GM18517 (cell line): Measurements from ENCODE around the gene KCNQ2.

Experiments used
- ATAC-seq: cut with Tn5 transposase; IDR thresholded peaks from one replicate; pipeline ENCODE4 v1.9.1; 2021; ENCODE audit warnings: mild to moderate bottlenecking, moderate library complexity; ENCODE audit not compliant: unreplicated experiment

The KCNQ2 gene

DNA sequence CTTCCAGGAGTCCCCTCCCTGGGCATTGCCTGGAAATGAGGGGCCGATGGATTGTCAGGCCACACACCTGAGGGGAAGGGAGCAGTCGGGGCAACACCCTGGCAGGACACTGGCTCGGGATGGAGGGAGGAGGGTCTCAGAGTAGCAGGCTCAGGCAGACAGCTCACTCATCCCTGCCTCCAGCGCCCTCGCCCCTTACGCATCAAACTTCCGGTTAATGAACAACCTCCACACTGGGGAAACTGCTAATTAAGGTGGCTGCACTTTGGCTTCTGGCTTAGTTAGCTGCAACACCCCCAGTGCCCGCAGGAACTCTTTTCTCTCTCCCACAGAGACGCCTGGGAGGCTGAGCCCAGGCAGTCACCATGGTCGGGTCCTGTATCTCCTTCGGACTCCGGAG is 98.0 kb downstream of the KCNQ2 start:
- no peak for ATAC-seq

DNA sequence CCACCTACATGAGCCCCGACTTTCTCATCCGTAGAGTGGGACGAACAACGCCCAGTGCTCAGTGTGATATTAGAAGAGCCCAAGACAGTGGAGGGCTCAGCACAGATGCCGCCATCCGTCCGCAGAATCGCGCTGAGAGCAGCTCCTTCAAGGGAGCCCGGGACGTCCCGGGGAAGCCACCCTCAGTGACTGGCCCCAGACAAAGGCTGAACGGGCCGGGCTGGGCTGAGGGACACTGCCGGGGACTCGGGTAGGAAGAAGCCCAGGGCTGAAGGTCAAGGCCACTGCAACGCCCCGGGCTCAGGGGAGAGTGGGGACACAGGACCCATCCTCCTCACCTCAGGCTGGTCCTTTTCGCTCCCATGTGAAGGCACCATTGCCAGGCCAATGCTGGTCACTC is 98.5 kb downstream of the KCNQ2 start:
- no peak for ATAC-seq

DNA sequence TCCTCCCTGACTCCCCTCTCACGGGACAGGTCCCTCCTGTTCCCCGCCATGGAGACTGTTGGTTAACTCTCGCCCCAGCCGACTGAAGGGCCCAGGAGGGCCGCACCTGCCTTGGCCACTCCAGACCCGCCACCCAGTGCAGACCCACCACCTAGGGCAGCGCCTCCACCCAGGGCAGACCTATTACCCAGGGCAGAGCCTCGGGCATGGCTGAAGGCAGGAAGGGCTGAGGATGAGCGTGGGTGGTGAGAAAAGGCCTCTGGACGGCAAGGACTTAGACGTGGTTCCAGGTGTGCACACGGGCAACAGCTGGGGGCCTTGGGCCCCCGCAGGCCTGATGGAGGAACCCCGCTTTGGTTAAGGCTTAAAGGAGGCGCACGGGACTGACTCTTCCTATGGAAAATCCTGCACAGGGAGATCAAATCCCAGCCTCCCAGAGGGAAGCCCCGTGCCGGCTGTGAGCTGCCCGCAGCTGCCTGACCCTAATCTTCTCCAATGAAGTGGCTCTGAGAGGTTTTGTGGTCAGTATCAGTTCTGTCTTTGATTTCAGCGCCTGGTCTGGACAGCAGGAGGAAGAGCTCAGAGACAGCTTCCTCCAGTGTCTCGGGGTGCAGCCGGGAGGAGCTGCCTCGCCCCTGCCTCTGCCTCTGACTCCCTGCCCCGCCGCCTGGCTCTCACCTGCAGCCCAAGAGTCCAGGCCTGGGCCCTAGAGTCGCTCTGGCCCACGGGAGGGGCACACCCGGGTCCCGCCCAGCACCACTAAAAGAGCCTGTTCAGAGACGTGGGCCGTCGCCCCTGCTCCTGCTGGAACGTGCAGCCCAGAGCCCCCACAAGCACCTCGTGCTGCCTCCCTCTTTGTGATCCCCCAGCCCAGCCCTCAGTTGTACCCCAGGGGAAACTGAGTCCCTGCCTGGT is 99.2 kb downstream of the KCNQ2 start:
- ATAC-seq: no peak

DNA sequence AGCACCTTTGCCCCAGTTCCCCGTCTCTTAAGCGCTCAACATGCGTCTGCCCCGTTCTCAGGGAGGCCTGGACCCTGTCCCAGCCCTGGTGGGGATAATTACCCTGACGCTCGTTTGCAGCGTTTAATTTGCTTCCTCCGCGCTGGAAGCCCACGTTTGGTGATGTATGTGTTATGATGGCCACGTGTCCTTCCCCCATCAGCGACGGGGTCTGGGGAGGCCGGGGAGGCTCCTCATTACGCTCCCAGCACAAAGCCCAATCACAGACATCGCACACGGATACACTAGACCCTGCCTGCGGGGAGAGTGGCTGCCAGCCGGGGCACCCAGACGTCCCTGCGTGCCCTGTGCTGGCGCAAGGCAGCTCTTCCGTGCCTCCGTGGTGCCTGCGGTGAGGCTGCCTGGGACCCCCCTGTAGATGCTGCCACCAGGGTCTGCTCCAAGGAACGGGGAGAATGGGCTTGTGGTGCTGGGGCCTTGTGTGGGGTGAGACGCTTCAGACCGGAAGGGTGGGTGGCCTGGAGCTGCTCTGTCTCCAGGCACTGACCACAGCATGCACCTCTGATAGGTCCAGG is 101.1 kb downstream of the KCNQ2 start:
- no peak for ATAC-seq

DNA sequence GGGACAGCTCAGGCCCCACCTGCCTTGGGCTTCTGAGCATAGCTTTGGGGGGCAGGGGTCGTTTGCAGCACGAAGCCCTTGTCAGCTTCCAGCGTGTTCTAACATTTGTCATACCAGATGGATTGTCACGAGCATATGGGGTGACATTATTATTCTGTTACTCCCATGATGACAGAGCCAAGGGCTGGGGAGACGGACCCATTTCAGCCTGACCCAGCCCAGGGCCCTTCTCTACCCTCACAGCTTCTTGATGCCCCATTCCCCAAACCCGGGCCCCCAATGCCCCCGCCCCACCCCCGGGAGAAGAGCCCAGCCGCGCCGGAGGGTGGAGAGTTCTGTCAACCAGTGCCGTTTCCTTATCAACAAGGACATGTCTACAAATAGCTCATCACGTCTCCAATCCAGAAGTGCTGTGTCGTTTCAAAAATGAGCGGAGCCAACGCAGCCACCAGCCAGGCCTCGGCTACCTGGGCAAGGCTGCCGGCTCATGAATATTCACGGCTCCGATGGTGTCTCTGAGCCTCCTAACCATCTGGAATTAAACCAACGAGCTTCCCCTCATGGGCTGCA is 101.8 kb downstream of the KCNQ2 start:
- no peak for ATAC-seq

DNA sequence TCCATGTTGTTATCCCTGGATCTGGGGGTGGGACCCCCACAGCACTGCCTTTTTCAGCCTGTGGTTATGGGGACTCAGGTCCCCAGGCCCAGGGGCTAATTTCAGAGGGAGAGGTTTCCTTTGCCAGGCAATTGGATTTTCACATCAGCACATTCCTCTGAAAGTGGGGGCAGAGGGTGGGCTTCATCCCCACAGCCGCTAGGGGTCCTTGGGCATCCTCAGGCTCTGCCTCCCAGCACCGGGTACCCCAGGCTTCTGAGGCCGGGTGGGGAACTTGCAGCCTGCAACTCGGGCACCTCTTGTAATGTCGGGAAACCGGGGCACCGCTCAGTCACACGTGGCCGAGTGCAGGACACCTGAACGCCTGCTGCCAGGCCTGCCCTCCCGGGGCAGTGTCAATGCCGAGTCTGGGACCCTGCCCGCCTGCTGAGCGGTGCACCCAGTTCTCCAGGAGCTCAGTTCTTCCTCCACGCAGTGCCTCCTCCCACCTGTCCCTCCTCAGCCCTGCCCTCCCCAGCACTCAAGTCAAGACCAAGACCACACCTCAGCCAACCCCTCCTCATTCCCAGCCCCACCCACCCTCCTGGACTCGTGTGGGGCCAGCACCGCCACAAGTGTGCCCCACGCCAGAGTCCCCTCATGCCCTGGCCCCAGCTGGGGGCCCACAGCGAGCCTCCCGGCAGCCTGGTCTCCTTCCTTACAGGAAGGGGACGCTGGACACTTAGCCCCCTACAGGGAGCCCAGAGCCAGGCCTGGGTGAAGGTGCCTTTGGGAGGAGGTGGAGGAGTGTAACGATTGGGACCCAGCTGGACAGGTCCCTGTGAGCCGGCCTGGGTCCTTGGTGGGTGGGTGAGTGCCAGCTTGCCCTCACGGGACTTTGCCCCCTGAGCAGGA is 102.5 kb downstream of the KCNQ2 start:
- no peak for ATAC-seq

DNA sequence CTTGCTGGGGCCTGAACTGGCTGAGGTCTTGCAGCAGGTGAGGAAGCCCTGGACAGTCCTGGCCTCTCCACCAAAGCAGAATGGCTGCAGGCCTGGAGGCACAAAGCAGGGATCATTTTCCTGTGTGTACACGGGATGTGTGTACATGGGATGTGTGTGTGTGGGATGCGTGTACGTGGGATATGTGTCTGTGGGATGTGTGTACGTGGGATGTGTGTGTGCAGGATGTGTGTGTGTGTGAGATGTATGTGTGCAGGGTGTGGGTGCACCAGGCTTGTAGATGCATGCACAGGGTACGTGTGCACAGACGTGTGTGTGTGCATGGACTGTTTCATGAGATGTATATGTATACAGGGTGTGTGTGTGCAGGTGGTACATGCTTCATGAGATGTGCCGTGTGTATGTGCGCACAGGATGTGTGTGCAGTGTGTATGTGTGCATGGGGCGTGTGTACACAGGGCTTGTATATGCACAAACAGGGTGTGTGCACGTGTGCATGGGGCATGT is 103.4 kb downstream of the KCNQ2 start:
- no peak for ATAC-seq

DNA sequence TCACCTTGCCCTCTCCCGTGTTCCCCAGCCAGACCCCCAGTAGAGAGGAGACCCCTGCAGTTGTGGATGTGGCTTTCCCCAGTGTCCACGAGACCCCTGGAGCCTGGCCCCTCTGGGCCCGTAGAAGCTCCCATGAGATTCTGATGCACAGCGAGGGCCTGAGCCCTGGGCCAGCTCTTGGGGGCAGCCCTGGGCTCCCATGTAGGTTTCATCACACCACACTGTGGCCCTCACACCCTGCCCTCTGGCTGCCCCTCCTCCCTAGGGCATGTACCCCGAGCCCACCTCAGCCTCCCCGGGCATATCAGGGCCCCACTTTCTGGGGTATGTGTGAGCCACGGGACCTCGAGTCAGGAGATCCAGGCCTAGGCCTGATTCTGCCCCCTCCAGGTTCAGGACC is 104.3 kb downstream of the KCNQ2 start:
- ATAC-seq: no peak

DNA sequence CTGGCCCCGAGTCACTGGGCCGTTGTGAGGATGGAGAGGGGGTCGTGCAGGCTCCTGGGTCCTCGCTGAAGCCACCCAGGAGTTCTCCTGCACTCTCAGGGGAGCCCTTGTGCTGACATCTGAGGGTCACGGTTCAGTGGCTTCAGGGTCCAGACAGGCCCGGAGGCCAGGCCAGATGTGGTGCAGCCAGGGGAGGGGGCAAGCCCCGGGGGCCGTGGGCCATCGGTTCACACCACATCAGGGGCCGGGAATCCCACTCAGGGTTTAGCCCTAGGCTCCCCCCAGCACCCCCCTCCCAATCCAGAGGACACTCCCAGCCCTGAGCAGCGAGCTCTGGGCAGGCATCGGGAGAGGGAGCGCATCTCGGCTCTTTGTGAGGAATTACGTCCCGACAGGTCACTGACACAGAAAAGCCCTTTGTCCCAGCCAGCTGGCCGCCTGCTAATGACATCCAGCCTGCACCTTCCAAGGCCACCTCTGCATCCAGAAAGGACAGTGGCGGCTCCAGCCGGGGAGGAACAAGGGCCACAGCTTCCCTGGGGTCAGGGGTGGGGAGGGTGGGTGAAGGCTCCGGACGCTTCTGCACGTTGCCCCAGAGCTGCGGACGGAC is 104.9 kb downstream of the KCNQ2 start:
- ATAC-seq: no peak

DNA sequence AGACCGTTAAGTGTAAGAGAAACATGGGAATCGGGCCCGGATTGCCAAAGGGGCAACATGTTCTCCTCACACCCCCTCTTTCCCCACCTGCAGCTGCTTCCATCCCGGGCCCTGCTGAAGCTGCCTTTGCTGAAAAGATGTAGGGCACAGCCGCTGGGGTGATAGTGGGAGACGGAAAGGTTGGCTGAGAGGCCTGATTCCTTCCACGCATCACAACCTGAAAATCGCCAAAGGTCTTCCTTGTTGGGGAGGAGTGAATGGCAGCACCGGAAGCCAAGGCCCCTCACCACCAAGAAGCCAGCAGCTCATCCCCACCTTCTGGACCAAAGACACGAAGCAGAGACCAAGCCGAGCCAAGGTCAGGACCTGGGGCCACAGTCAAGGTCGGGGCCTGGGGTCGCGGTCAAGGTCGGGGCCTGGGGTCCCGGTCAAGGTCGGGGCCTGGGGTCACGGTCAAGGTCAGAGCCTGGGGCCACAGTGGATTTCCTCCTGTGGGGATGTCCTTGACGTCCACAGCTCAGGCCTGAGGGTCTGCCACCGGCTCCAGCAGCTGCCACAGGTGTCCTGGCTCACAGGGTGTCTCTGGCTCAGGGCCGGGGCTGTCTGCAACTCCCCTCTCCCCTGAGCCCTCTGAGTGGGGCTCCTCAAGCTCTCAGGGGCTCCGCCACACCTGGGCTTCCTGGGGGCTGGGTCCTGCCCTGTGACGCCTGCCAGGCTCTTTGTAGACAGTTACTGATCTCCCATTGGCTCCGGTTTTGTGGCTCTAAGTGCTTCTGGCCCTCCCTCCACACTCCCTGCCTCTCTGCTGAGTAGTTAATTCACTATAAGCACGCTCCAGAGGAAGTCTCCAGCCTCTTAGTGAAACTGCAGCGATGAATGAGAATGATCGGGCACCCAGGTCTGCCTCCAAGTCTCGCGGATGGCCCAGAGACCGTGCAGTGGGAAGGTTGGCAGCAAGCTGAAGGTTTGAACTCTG is 105.8 kb downstream of the KCNQ2 start:
- no peak for ATAC-seq

DNA sequence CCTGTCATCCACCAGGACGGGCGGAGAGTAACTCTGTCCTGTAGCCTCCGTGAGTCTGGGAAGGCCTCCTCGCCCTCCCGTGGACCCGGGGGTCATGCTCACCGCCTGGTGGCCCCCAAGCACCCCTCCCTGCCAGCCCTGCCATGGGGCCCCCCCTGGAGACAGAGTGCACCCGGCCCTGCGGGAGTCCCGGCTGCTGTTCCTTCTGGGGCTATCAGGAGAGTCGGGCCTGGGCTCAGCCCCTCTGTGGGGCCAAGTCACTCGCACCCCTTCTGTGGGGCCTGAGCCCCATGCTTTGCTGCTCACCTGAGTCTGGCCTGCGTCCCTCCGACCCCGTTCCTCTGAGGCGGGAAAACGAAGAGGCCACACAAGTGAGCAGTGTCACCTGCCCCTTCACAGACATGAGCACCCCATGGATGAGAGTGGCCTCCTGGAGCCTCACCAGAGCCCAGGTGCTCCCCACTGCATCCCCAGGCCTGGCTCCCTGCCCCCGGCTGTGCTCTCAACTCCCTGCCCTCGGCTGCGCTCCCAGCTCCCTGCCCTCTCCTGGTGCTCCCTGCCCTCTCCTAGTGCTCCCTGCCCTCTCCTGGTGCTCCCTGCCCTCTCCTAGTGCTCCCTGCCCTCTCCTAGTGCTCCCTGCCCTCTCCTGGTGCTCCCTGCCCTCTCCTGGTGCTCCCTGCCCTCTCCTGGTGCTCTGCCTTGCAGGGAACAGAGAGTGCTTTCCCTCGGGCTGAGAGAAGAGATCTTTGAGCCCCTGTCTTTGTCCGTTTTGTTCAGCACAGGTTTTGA is 106.7 kb downstream of the KCNQ2 start:
- no peak for ATAC-seq

DNA sequence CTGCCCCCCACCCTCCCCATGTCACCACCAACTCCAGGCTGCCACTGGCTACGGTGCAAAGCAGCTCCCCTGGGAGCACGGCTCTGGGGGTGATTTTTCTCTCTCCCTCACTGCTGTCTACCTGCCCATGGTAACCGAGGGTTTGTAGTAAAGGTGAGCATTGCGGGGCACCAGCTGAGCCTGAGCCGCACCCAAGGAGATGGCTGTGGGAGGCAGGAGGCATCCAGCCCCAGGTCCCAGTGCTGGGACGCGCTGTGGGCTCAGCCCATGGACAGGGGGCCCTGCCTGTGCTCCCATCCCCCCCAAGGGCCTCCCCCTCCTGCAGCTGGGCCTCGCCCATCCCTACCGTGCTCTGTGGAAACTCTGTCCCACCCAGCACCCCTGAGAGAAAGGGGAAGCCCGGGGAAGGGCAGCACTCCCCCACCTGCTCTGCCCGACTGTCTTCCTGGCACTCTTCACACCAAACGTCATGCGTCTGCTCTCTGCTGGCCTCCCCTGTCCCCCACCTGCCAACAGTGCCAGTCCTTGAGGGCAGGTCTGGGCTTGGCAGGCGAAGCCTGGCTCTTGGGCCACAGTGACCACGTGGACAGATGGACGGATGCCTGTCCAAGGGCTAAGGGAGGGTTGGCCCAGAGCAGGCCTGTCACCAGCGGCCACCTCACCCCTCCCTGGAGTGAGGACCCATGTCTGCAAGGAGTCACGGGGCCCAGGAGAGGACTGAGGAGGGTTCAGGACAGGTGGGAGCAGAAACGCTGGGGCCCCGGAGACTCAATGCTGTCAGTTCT is 107.5 kb downstream of the KCNQ2 start:
- no peak for ATAC-seq

DNA sequence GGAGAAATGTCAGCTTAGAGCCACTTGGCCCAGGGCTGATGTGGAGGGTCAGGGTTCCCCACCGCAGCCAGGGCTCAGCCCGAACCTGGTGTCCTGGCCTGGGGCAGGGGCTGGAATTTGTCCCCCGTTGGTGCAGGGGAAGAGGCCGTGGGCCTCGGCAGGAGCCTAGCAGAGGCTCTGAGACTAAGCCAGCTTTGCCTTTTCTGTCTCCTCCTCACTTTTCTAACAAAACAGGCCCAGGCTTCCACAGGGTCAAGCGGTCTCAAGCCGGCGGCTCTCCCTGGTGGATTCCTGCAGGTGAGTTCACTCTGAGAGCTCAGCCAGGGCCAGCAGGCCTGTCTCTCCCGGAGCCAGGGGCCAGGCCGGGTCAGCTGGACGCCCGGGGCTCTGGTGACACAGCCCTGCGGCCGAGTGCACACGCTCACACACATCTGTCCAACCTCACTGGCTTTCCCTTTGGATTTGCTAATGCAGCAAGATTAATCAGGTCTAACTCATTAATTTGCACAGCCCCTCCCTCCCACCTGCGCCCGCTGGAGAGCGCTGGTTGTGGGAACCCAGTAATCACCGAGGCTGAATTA is 108.4 kb downstream of the KCNQ2 start:
- ATAC-seq: no peak

DNA sequence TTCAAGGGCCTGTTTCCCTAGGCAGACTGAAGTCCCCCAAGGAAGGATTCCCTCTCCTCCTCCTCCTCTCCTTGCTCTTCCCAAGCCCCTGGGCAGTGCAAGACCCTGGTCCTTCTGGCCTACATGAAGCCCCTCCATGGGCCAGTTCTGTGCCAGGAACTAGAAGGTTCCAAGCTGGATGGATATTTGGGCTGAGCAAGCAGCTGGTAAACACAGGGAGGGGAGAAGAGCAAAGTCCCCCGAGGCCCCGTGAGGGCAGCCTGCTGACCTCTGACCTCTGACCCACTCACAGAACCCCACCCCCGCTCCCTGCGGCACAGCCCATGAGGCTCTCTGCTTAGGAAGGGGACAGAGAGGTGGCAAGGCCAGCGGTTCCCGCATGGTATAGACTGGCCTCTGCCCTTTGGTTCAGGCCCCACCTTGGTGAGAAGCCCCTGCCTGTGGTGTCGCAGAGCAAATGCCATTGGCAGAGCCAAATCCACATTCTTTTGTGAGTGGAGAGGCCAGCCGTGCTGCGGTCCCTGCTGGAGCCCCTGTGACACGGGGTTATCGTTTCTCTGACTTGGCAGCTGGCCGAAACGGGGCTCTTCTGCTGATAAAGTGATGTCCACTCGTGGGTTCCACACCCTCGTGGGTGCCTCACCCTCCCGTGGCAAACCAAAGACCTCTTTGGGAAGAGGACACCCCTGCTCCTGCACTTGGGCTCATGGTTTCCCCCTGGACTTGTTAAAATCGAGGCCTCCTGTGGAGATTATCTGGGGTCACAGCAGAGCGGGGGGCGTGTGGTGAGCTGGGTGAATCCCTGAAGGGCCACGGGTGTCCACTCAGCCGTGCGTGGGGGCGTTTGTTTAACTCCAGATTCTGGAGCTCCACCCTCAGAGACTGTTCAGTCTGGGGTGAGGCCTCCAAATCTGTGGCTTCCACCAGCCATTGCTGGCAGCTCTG is 109.2 kb downstream of the KCNQ2 start:
- no peak for ATAC-seq

DNA sequence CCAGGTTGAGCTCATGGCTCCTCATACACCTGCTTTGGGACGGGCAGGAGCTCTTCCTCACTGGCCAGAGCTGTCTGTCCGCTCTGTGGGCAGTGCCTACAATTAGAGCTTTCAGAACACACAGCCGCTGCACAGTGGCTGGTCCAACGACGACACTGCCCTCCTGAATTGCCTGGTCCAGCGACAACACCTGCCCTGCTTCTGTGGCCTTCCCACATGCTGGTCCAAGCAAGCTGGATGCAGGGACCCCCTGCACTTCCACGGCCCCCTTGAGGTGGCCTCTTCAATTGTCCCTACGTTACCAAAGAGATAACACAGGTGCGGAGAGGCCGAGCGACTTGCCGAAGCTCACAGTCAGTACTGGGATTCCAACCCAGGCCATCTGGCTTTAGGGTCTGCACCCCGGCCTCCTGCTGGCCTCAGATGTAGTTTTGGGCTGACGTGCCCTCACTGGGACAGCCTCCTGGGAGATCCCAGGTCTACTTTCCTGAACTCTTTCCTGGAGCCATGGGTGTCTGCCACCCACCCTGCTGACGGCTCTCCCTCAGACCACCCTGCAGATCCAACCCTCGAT is 109.9 kb downstream of the KCNQ2 start:
- ATAC-seq: no peak
